Keratinocyte (primary cell): Measurements from ENCODE around the gene STK4. TPM values are rescaled to one million over a fixed set of nuclear protein-coding genes. Genes with fewer than 3 reads are reported as not detected.

Source experiments
- DNase-seq: peaks from one replicate; pipeline ENCODE4 v3.0.0-alpha.2; 2011; ENCODE audit warnings: low read depth, missing footprints, low spot score
- FAIRE-seq: peaks from 2 replicates; lab custom pipeline; 2011; peaks lifted over from hg19 to GRCh38; lab: Jason Lieb, UNC
- H2AFZ ChIP-seq: 2 replicates; pipeline ENCODE4 v1.6.0; 2012; ENCODE audit warnings: low read length, control low read depth, inconsistent platforms; ENCODE audit not compliant: control insufficient read depth
- H3K27ac ChIP-seq: 2 replicates; pipeline ENCODE4 v1.5.1; 2011; ENCODE audit warnings: low read length; ENCODE audit not compliant: control insufficient read depth, insufficient read depth
- H3K27me3 ChIP-seq: 3 replicates; pipeline ENCODE4 v1.6.0; 2011; ENCODE audit warnings: low read length; ENCODE audit not compliant: control insufficient read depth, insufficient read depth; ENCODE audit errors: extremely low read depth
- H3K36me3 ChIP-seq, 2 experiments: 2 replicates in 1 of 2; 3 replicates in 1 of 2; pipeline ENCODE4 v1.5.1; 2011; ENCODE audit warnings: low read length in 2 of 2, mild to moderate bottlenecking in 1 of 2; ENCODE audit not compliant: control insufficient read depth in 2 of 2, insufficient read depth in 2 of 2; ENCODE audit errors: extremely low read depth in 1 of 2
- H3K4me1 ChIP-seq: 3 replicates; pipeline ENCODE4 v1.5.1; 2011; ENCODE audit warnings: low read length; ENCODE audit not compliant: control insufficient read depth, insufficient read depth; ENCODE audit errors: extremely low read depth
- H3K4me2 ChIP-seq: 3 replicates; pipeline ENCODE4 v1.6.0; 2011; ENCODE audit warnings: low read depth, low read length; ENCODE audit not compliant: control insufficient read depth, insufficient read depth; ENCODE audit errors: extremely low read depth
- H3K4me3 ChIP-seq, 3 experiments: fragments of 200-600 bp in 1 of 3; sonication (generic) in 1 of 3; 2 replicates in 2 of 3; 3 replicates in 1 of 3; pipeline ENCODE4 v1.5.1; 2011 to 2016; ENCODE audit warnings: low read length in 3 of 3, mild to moderate bottlenecking in 3 of 3, control low read depth in 2 of 3, inconsistent platforms in 1 of 3, low read depth in 1 of 3, mixed read lengths in 1 of 3, mixed run types in 1 of 3, moderate library complexity in 1 of 3; ENCODE audit not compliant: control insufficient read depth in 2 of 3, insufficient read depth in 2 of 3; ENCODE audit errors: extremely low read depth in 1 of 3
- H3K79me2 ChIP-seq: 2 replicates; pipeline ENCODE4 v1.6.0; 2012; ENCODE audit warnings: low read length; ENCODE audit not compliant: control insufficient read depth, insufficient read depth
- H3K9ac ChIP-seq: 3 replicates; pipeline ENCODE4 v1.6.0; 2011; ENCODE audit warnings: low read length; ENCODE audit not compliant: control insufficient read depth, insufficient read depth; ENCODE audit errors: extremely low read depth
- H3K9me1 ChIP-seq: 3 replicates; pipeline ENCODE4 v1.6.0; 2011; ENCODE audit warnings: low read length; ENCODE audit not compliant: control insufficient read depth, insufficient read depth; ENCODE audit errors: extremely low read depth
- H3K9me3 ChIP-seq: 2 replicates; pipeline ENCODE4 v1.5.1; 2012; ENCODE audit warnings: low read depth, low read length; ENCODE audit not compliant: control insufficient read depth
- H4K20me1 ChIP-seq: 3 replicates; pipeline ENCODE4 v1.6.0; 2011; ENCODE audit warnings: low read length; ENCODE audit not compliant: control insufficient read depth, insufficient read depth; ENCODE audit errors: extremely low read depth
- CTCF ChIP-seq, 3 experiments: IDR thresholded peaks in 1 of 3; conservative IDR thresholded peaks in 1 of 3; optimal IDR thresholded peaks in 1 of 3; 2 replicates in 2 of 3; 3 replicates in 1 of 3; pipeline versions ENCODE3 to v1.5.1; 2011; ENCODE audit warnings: low read length in 3 of 3, mild to moderate bottlenecking in 3 of 3, moderate library complexity in 2 of 3, control low read depth in 1 of 3, inconsistent platforms in 1 of 3; ENCODE audit not compliant: insufficient read depth in 2 of 3; ENCODE audit errors: extremely low read depth in 1 of 3
- EZH2 ChIP-seq: IDR thresholded peaks from one replicate; pipeline ENCODE4 v1.6.1; 2012; ENCODE audit warnings: inconsistent platforms, mild to moderate bottlenecking, low read length, moderate library complexity
- dilution Hi-C: fragments of 300-500 bp; cut with MboI; formaldehyde crosslinking; loops from one replicate; pipeline ENCODE4 v1.7.0; 2020; ENCODE audit warnings: low sequenced_read_pairs; ENCODE audit not compliant: extremely low pct_ligation_motif_present
- polyA plus RNA-seq, 5 experiments: library from polyadenylated mRNA; depleted of rRNA in 3 of 5; stranded (reverse) in 3 of 5; stranded (forward) in 1 of 5; unstranded in 1 of 5; fragments of >200 nt; gene quantifications; 1 replicate in 1 of 5; 2 replicates in 3 of 5; 3 replicates in 1 of 5; pipeline versions ENCODE4 v1.2.1 to v1.2.3, GENCODE V29; 2011 to 2012; ENCODE audit warnings: missing spikeins in 2 of 5, low read depth in 1 of 5, low replicate concordance in 1 of 5

STK4 gene
- polyA plus RNA-seq, 1 donor (not counting 4 experiments of a cell fraction or from before 2014, with no cell fraction given) = 30.5 TPM

GRCh38 chr20:45088247-45088646 lies 121.9 kb downstream of the STK4 start:
- Histone ChIP-seq H3K4me2 (peak overlapping the region; percentile 35), H3K9me3 (no peaks in the 10 kb centered on the region), H3K27me3 (no peaks in the 10 kb centered on the region), H3K36me3 (peaks cover 0 to 1% of the 10 kb centered on the region in 2 experiments), H3K9ac (no peak overlapping the region), H2AFZ (no peak overlapping the region), H4K20me1 (no peaks in the 10 kb centered on the region), H3K9me1 (no peaks in the 10 kb centered on the region), H3K4me1 (peaks cover 15% of the 10 kb centered on the region), H3K79me2 (no peaks in the 10 kb centered on the region), H3K4me3 (no peak overlapping the region), H3K27ac (peak overlapping the region; percentile 27)
- FAIRE-seq (peak; percentile 51), DNase-seq (peak; percentile 84)
- dilution Hi-C loops = no loop called here
- no peak for TF ChIP-seq CTCF (optimal IDR thresholded peaks at IDR 0.05 in 1 of 3, IDR thresholded peaks at IDR 0.05 in 1 of 3, conservative IDR thresholded peaks at IDR 0.05 in 1 of 3; ENCODE audit: extremely low read depth in 1 of 3, insufficient read depth in 2 of 3, low read length in 3 of 3)
- no peak for TF ChIP-seq EZH2

DNA sequence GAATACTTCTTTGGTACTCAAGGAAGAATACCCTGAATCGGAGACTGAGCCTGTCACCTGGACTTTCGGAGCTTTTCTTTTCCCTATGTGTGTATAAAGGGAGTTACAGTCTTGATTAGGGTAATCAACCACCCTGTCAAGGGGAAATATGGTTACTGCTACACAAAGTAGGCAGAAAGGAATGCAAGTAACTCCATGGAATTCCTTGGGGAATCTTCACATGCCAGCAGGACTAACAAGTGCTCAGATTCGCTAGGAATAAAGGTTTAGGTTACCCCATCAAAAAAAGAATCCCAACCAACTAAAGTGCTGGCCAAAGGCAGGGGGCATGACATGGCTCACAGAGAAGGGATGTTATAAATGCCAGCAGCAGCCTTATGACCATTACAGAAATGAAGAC lies 124.2 kb downstream of the STK4 start:
- no peak overlapping the region for H3K4me3 ChIP-seq
- no peak overlapping the region for H3K27ac ChIP-seq
- TF ChIP-seq EZH2 (no peak), CTCF (optimal IDR thresholded peaks at IDR 0.05 in 1 of 3, IDR thresholded peaks at IDR 0.05 in 1 of 3, conservative IDR thresholded peaks at IDR 0.05 in 1 of 3; ENCODE audit: extremely low read depth in 1 of 3, insufficient read depth in 2 of 3, low read length in 3 of 3) (no peak)
- FAIRE-seq (no peak), DNase-seq (no peak)
- no peak overlapping the region for H3K4me2 ChIP-seq
- no peaks in the 10 kb centered on the region for H3K9me3 ChIP-seq
- no peak overlapping the region for H2AFZ ChIP-seq
- no peaks in the 10 kb centered on the region for H3K27me3 ChIP-seq
- no peaks in the 10 kb centered on the region for H3K9me1 ChIP-seq
- H3K36me3 ChIP-seq = no peaks in the 10 kb centered on the region
- dilution Hi-C loops = no loop called here
- H3K4me1 ChIP-seq = peaks cover 15% of the 10 kb centered on the region
- no peak overlapping the region for H3K9ac ChIP-seq
- H3K79me2 ChIP-seq = no peaks in the 10 kb centered on the region
- H4K20me1 ChIP-seq = no peaks in the 10 kb centered on the region
